Stimulated activated CD4-positive, alpha-beta T cell treated with anti-CD3 and anti-CD28 coated beads, TNF-alpha, amount 100 ng/mL, for 1 hour (primary cell): ENCODE results near the gene XRCC2.
"Not testable (repeated sequence)": the region's sequence is repeated elsewhere in the genome, so short reads cannot be mapped to it uniquely, and the experiment has no call there.

Source experiments
- DNase-seq, 3 donors: peaks; one replicate each; pipeline ENCODE4 v3.0.0-alpha.2; 2020; ENCODE audit warnings: low read depth in 3 of 3, low spot score in 1 of 3

Gene XRCC2

GRCh38 chr7:152664636-152665035 is 11.3 kb downstream of the XRCC2 start:
- DNase-seq: no peak

- no peak for DNase-seq
Measured at GRCh38 chr7:152663931-152664330, 12.0 kb downstream of the XRCC2 start.

GRCh38 chr7:152663148-152663740 is 12.7 kb downstream of the XRCC2 start:
- no peak for DNase-seq

- DNase-seq: no peak
Measured at GRCh38 chr7:152661479-152661878, 14.5 kb downstream of the XRCC2 start.

GRCh38 chr7:152660021-152660420 is 15.9 kb downstream of the XRCC2 start:
- DNase-seq: no peak

GRCh38 chr7:152654971-152655370 is 21.0 kb downstream of the XRCC2 start:
- DNase-seq: no peak

- no peak for DNase-seq
Measured at GRCh38 chr7:152649220-152649619, 26.7 kb downstream of the XRCC2 start.

GRCh38 chr7:152647009-152647408 is 28.9 kb downstream of the XRCC2 start:
- DNase-seq: no peak

- not testable (repeated sequence) for DNase-seq
Measured at GRCh38 chr7:152646579-152646978, 29.4 kb downstream of the XRCC2 start.

- no peak for DNase-seq
Measured at GRCh38 chr7:152643979-152644559, 31.9 kb downstream of the XRCC2 start.

- DNase-seq: no peak
Measured at GRCh38 chr7:152641384-152641783, 34.6 kb downstream of the XRCC2 start.

- DNase-seq: no peak
Measured at GRCh38 chr7:152640829-152641228, 35.1 kb downstream of the XRCC2 start.

- no peak for DNase-seq
Measured at GRCh38 chr7:152637920-152638580, 37.9 kb downstream of the XRCC2 start.

- DNase-seq: no peak
Measured at GRCh38 chr7:152637161-152637560, 38.8 kb downstream of the XRCC2 start.

- no peak for DNase-seq
Measured at GRCh38 chr7:152636441-152636840, 39.5 kb downstream of the XRCC2 start.

- DNase-seq: no peak
Measured at GRCh38 chr7:152633504-152633903, 42.4 kb downstream of the XRCC2 start.

- DNase-seq: no peak
Measured at GRCh38 chr7:152633072-152633471, 42.9 kb downstream of the XRCC2 start.

GRCh38 chr7:152628772-152629171 is 47.2 kb downstream of the XRCC2 start:
- not testable (repeated sequence) for DNase-seq

- DNase-seq: no peak
Measured at GRCh38 chr7:152624228-152624627, 51.7 kb downstream of the XRCC2 start.

GRCh38 chr7:152621426-152621825 is 54.5 kb downstream of the XRCC2 start:
- no peak for DNase-seq

GRCh38 chr7:152619027-152619739 is 56.8 kb downstream of the XRCC2 start:
- DNase-seq: no peak

- DNase-seq: no peak
Measured at GRCh38 chr7:152618427-152618826, 57.5 kb downstream of the XRCC2 start.
